Breast epithelium (tissue), 3 donors: ENCODE results near the gene CACNA1B.

ENCODE experiments used
- POLR2A ChIP-seq: fragments of 450-650 bp; IDR thresholded peaks from one replicate; pipeline ENCODE4 v1.6.1; 2016; ENCODE audit warnings: antibody characterized with exemption, mild to moderate bottlenecking, moderate library complexity
- POLR2AphosphoS5 ChIP-seq, 3 donors: sonication (generic); formaldehyde crosslinking; IDR thresholded peaks; one replicate each; pipeline ENCODE4 v1.6.1; 2017; ENCODE audit warnings: antibody characterized with exemption in 3 of 3
- TF ChIP-seq, protein P1 (sequence below), 3 donors: fragments of 450-650 bp; IDR thresholded peaks; one replicate each; pipeline ENCODE4 v1.5.1; 2016 to 2017; ENCODE audit warnings: antibody characterized with exemption in 3 of 3, mild to moderate bottlenecking in 3 of 3, moderate library complexity in 3 of 3

DNA sequence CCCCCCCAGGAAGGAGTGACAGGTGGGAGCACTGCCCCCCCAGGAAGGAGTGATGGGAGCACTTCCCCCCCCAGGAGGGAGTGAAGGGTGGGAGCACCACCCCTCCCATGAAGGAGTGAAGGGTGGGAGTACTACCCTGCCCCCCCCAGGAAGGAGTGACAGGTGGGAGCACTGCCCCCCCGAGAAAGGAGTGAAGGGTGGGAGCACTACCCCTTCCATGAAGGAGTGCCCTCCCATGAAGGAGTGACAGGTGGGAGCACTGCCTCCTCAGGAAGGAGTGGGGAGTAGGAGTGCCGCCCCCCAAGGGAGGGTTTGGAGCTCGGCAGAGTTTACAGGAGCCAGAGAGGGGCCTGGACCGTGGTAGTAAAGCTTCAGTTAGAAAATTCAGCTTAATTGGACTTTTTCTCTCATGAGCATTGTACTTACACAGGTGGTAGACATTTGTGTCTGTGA, 100.7 kb downstream of the CACNA1B start:
- TF ChIP-seq, protein P1, sequence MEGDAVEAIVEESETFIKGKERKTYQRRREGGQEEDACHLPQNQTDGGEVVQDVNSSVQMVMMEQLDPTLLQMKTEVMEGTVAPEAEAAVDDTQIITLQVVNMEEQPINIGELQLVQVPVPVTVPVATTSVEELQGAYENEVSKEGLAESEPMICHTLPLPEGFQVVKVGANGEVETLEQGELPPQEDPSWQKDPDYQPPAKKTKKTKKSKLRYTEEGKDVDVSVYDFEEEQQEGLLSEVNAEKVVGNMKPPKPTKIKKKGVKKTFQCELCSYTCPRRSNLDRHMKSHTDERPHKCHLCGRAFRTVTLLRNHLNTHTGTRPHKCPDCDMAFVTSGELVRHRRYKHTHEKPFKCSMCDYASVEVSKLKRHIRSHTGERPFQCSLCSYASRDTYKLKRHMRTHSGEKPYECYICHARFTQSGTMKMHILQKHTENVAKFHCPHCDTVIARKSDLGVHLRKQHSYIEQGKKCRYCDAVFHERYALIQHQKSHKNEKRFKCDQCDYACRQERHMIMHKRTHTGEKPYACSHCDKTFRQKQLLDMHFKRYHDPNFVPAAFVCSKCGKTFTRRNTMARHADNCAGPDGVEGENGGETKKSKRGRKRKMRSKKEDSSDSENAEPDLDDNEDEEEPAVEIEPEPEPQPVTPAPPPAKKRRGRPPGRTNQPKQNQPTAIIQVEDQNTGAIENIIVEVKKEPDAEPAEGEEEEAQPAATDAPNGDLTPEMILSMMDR (IDR thresholded peaks at IDR 0.05): no peak
- TF ChIP-seq POLR2A (no peak), POLR2AphosphoS5 (IDR thresholded peaks at IDR 0.05) (no peak)
